MM.1S (cell line): ENCODE results near the gene CFAP119.

Source experiments
- DNase-seq: peaks from one replicate; pipeline ENCODE4 v3.0.0-alpha.2; 2015
- H2AFZ ChIP-seq: fragments of 300-600 bp; sonication (generic); 2 replicates; pipeline ENCODE4 v1.6.0; 2016; ENCODE audit warnings: antibody characterized with exemption, low read length
- H3F3A ChIP-seq: fragments of 300-600 bp; sonication (generic); 2 replicates; pipeline ENCODE4 v1.6.1; 2016; ENCODE audit warnings: mild to moderate bottlenecking, antibody characterized with exemption, low read length, moderate library complexity, mixed read lengths; ENCODE audit not compliant: insufficient read depth
- H3K27ac ChIP-seq: fragments of 300-600 bp; sonication (generic); 2 replicates; pipeline ENCODE4 v1.5.1; 2016; ENCODE audit warnings: mild to moderate bottlenecking, low read length
- H3K27me3 ChIP-seq: fragments of 300-600 bp; sonication (generic); replicated peaks from 2 replicates; pipeline ENCODE4 v1.6.0; 2016; ENCODE audit warnings: low read length; ENCODE audit not compliant: insufficient read depth
- H3K36me3 ChIP-seq: fragments of 300-600 bp; sonication (generic); replicated peaks from 2 replicates; pipeline ENCODE4 v1.6.1; 2016; ENCODE audit warnings: mild to moderate bottlenecking, low read length, mixed read lengths; ENCODE audit not compliant: insufficient read depth
- H3K4me1 ChIP-seq: fragments of 300-600 bp; sonication (generic); 2 replicates; pipeline ENCODE4 v1.6.1; 2016; ENCODE audit warnings: low read length, mixed read lengths
- H3K4me2 ChIP-seq: fragments of 300-600 bp; sonication (generic); 2 replicates; pipeline ENCODE4 v1.6.0; 2016; ENCODE audit warnings: low read depth, low read length
- H3K4me3 ChIP-seq: fragments of 300-600 bp; sonication (generic); 2 replicates; pipeline ENCODE4 v1.5.1; 2016; ENCODE audit warnings: low read length, mixed read lengths
- H3K79me2 ChIP-seq: fragments of 300-600 bp; sonication (generic); 2 replicates; pipeline ENCODE4 v1.6.1; 2016; ENCODE audit warnings: mixed run types, low read length, mixed read lengths
- H3K9ac ChIP-seq: fragments of 300-600 bp; sonication (generic); 2 replicates; pipeline ENCODE4 v1.6.1; 2016; ENCODE audit warnings: low read length, mixed read lengths
- H3K9me2 ChIP-seq: fragments of 300-600 bp; sonication (generic); replicated peaks from 2 replicates; pipeline ENCODE4 v1.6.1; 2016; ENCODE audit warnings: mild to moderate bottlenecking, low read length, mixed read lengths; ENCODE audit not compliant: insufficient read depth
- H3K9me3 ChIP-seq: fragments of 300-600 bp; sonication (generic); replicated peaks from 2 replicates; pipeline ENCODE4 v1.6.1; 2016; ENCODE audit warnings: mild to moderate bottlenecking, low read length, mixed read lengths; ENCODE audit not compliant: insufficient read depth
- H4K20me1 ChIP-seq: fragments of 300-600 bp; sonication (generic); 2 replicates; pipeline ENCODE4 v1.6.1; 2016; ENCODE audit warnings: mild to moderate bottlenecking, low read length, moderate library complexity, mixed read lengths; ENCODE audit not compliant: insufficient read depth
- EZH2 ChIP-seq: fragments of 300-600 bp; sonication (generic); optimal IDR thresholded peaks from 2 replicates; pipeline ENCODE3; 2017; ENCODE audit warnings: low read depth, mild to moderate bottlenecking, antibody characterized with exemption, low read length, mixed read lengths
- EZH2phosphoT487 ChIP-seq: fragments of 300-600 bp; sonication (generic); IDR thresholded peaks from 2 replicates; pipeline ENCODE4 v1.6.1; 2018; ENCODE audit warnings: antibody characterized with exemption, low read length
- TF ChIP-seq, protein P1 (sequence below): fragments of 300-600 bp; sonication (generic); IDR thresholded peaks from 2 replicates; pipeline ENCODE4 v1.5.1; 2016; ENCODE audit warnings: antibody characterized with exemption, low read length, mixed read lengths

The CFAP119 gene

DNA sequence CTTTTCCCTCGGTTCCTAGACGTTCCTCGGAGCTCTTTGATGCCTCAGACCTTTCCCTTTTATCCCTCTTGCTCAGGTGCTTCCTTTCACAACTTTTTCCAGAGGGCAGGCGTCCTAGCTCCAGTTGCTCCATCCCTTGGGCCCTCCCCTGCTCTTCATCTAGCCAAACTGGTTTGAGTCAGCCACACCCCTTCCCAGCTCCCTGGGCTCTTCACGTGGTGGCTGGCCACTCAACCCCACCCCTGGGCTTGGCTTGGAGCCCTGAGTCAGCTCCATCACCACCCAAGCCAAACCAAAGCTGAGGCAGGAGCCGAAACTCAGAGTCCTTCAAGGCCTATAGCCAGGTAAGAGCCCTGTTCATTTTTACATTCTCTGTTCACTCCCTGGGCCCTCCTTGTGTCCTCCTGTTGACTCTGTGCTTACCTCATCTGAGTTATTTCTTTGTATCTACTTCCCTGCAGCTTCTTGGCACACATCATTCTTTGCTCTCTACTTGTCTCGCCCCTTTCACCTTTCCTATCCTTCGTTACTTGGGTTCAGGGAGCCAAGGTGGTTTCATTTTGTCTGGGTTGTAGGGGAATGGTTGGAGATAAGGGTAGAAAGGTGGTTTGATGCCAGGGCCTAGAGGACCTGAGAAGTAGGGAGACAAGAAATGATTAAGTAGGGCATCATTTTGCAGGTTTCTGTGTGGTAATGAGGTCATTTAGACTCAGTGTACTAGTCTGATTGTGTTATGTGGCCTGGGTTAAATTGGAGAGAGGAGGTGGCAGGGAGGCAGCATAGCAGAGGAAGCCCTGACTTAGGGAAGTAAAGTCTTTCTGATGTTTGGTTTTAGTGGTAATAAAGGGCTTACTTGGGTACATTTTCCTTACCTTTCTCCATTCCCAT, 21.3 kb downstream of the CFAP119 start:
- no peaks in the 10 kb centered on the region for H3K27me3 ChIP-seq
- no peaks in the 10 kb centered on the region for H3K79me2 ChIP-seq
- H3F3A ChIP-seq = peaks cover 4% of the 10 kb centered on the region; the same call in 1 of the 2 replicates
- no peak for DNase-seq
- H3K4me2 ChIP-seq = no peak overlapping the region
- H3K27ac ChIP-seq = no peak overlapping the region
- H3K9ac ChIP-seq = no peak overlapping the region
- peaks cover 6% of the 10 kb centered on the region; the same call in 1 of the 2 replicates for H3K36me3 ChIP-seq
- H2AFZ ChIP-seq = no peak overlapping the region
- TF ChIP-seq, protein P1, sequence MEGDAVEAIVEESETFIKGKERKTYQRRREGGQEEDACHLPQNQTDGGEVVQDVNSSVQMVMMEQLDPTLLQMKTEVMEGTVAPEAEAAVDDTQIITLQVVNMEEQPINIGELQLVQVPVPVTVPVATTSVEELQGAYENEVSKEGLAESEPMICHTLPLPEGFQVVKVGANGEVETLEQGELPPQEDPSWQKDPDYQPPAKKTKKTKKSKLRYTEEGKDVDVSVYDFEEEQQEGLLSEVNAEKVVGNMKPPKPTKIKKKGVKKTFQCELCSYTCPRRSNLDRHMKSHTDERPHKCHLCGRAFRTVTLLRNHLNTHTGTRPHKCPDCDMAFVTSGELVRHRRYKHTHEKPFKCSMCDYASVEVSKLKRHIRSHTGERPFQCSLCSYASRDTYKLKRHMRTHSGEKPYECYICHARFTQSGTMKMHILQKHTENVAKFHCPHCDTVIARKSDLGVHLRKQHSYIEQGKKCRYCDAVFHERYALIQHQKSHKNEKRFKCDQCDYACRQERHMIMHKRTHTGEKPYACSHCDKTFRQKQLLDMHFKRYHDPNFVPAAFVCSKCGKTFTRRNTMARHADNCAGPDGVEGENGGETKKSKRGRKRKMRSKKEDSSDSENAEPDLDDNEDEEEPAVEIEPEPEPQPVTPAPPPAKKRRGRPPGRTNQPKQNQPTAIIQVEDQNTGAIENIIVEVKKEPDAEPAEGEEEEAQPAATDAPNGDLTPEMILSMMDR = no peak
- TF ChIP-seq EZH2 (no peak), EZH2phosphoT487 (no peak)
- no peaks in the 10 kb centered on the region for H3K9me3 ChIP-seq
- H4K20me1 ChIP-seq = no peaks in the 10 kb centered on the region
- no peaks in the 10 kb centered on the region for H3K4me1 ChIP-seq
- H3K9me2 ChIP-seq = no peaks in the 10 kb centered on the region
- H3K4me3 ChIP-seq = no peak overlapping the region

DNA sequence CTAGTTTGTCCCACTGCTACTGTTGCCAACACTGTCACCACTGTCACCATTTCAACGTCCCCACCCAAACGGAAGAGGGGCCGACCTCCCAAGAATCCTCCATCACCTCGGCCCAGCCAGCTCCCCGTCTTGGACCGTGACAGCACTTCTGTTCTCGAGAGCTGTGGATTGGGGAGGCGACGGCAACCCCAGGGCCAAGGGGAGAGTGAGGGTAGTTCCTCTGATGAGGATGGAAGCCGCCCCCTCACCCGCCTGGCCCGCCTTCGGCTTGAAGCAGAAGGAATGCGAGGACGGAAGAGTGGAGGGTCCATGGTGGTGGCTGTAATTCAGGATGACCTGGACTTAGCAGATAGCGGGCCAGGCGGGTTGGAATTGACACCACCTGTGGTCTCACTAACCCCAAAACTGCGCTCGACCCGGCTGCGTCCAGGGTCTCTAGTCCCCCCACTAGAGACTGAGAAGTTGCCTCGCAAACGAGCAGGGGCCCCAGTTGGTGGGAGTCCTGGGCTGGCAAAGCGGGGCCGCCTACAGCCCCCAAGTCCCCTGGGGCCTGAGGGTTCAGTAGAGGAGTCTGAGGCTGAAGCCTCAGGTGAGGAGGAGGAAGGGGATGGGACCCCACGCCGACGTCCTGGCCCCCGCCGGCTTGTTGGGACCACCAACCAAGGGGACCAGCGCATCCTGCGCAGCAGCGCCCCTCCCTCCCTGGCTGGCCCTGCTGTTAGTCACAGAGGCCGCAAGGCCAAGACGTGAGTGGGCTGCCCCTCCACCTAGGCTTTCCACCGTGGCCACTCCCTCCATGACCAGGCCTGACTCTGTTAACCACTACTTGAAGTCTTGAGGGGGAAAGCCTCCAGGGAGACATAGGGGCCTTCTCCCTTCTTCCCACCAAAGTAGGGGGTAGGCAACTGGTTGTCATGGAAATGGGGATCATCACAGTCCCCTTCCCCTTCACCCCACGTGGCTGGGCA, 22.6 kb downstream of the CFAP119 start:
- TF ChIP-seq EZH2phosphoT487 (no peak), EZH2 (no peak)
- TF ChIP-seq, protein P1 = no peak
- Histone ChIP-seq H3K9me2 (no peaks in the 10 kb centered on the region), H3K27ac (no peak overlapping the region), H3K9ac (no peak overlapping the region), H3K79me2 (no peaks in the 10 kb centered on the region), H3K27me3 (no peaks in the 10 kb centered on the region), H3K36me3 (peaks cover 13% of the 10 kb centered on the region; the same call in 1 of the 2 replicates), H2AFZ (no peak overlapping the region), H3K9me3 (no peaks in the 10 kb centered on the region), H3F3A (no peaks in the 10 kb centered on the region), H4K20me1 (no peaks in the 10 kb centered on the region), H3K4me3 (no peak overlapping the region), H3K4me2 (no peak overlapping the region), H3K4me1 (no peaks in the 10 kb centered on the region)
- DNase-seq = no peak

DNA sequence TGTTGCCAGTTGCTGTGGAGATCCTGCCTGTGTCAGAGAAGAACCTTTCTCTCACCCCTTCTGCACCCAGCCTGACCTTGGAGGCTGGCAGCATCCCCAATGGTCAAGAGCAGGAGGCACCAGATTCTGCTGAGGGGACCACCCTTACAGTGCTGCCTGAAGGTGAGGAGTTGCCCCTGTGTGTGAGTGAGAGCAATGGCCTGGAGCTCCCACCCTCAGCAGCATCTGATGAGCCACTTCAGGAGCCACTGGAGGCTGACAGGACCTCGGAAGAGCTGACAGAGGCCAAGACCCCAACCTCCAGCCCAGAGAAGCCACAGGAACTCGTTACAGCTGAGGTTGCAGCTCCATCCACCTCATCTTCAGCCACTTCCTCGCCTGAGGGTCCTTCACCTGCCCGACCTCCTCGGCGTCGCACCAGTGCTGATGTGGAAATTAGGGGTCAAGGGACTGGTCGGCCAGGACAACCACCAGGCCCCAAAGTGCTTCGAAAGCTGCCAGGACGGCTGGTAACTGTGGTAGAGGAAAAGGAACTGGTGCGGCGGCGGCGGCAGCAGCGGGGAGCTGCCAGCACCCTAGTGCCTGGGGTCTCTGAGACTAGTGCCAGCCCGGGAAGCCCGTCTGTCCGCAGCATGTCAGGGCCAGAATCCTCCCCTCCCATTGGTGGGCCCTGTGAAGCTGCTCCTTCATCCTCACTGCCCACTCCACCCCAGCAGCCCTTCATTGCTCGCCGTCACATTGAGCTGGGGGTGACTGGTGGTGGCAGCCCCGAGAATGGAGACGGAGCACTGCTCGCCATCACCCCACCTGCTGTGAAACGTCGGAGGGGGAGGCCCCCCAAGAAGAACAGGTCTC, 23.8 kb downstream of the CFAP119 start:
- DNase-seq = no peak
- H3K36me3 ChIP-seq = peaks cover 15% of the 10 kb centered on the region
- H2AFZ ChIP-seq = no peak overlapping the region

More for the DNA sequence above, 23.8 kb downstream of the CFAP119 start:
- Histone ChIP-seq H3K9me3 (no peaks in the 10 kb centered on the region), H3K9ac (no peak overlapping the region), H3K4me3 (no peak overlapping the region), H4K20me1 (no peaks in the 10 kb centered on the region), H3K27me3 (no peaks in the 10 kb centered on the region), H3K9me2 (no peaks in the 10 kb centered on the region), H3K27ac (no peak overlapping the region), H3K79me2 (no peaks in the 10 kb centered on the region), H3F3A (no peaks in the 10 kb centered on the region; the same call in 1 of the 2 replicates), H3K4me2 (no peak overlapping the region), H3K4me1 (no peaks in the 10 kb centered on the region)
- TF ChIP-seq, protein P1 = no peak
- TF ChIP-seq EZH2 = no peak
- no peak for TF ChIP-seq EZH2phosphoT487
